HepG2 (cell line): ENCODE measurements around the gene TMEM44. TPM values are rescaled to one million over a fixed set of nuclear protein-coding genes. Genes with fewer than 3 reads are reported as not detected.

Experiments
- ARNTL ChIP-seq: sonication (generic); formaldehyde crosslinking; IDR thresholded peaks from 2 replicates; pipeline ENCODE4 v1.4.0; 2020; ENCODE audit warnings: mild to moderate bottlenecking, missing genetic modification reagents
- ASH2L ChIP-seq: fragments of 300-600, 200-600 bp; sonication (generic); IDR thresholded peaks from 2 replicates; pipeline ENCODE4 v1.7.0; 2017; ENCODE audit warnings: low read depth, mild to moderate bottlenecking, moderate library complexity, mixed read lengths, low read length; ENCODE audit not compliant: insufficient read length
- ATF7 ChIP-seq, 2 experiments: fragments of 450-650 bp in 1 of 2; sonication (generic) in 1 of 2; formaldehyde crosslinking in 1 of 2; IDR thresholded peaks; 2 replicates each; pipeline versions ENCODE4 v1.4.0 to v1.6.1; 2016 to 2020; ENCODE audit warnings: antibody characterized with exemption in 1 of 2, mild to moderate bottlenecking in 1 of 2, missing genetic modification reagents in 1 of 2
- BCL6 ChIP-seq: IDR thresholded peaks from 2 replicates; pipeline ENCODE4 v1.6.1; 2016; ENCODE audit warnings: missing genetic modification reagents, missing compliant biosample characterization
- DMAP1 ChIP-seq: IDR thresholded peaks from 2 replicates; pipeline ENCODE4 v1.6.1; 2016
- ELF4 ChIP-seq: sonication (generic); formaldehyde crosslinking; IDR thresholded peaks from 2 replicates; pipeline ENCODE4 v1.5.0; 2020; ENCODE audit warnings: missing genetic modification reagents, mild to moderate bottlenecking, moderate library complexity, borderline replicate concordance
- FOXM1 ChIP-seq: sonication (generic); formaldehyde crosslinking; IDR thresholded peaks from 2 replicates; pipeline ENCODE4 v1.5.0; 2020; ENCODE audit warnings: missing genetic modification reagents
- HDAC6 ChIP-seq: fragments of 200-600 bp; sonication (generic); IDR thresholded peaks from 2 replicates; pipeline ENCODE4 v1.7.0; 2017; ENCODE audit warnings: mild to moderate bottlenecking, antibody characterized with exemption, low read length, low read depth
- KLF11 ChIP-seq: IDR thresholded peaks from 2 replicates; pipeline ENCODE4 v1.6.1; 2016; ENCODE audit warnings: missing compliant biosample characterization
- MAZ ChIP-seq, 2 experiments: sonication (generic) in 1 of 2; formaldehyde crosslinking in 1 of 2; IDR thresholded peaks; 2 replicates each; pipeline versions ENCODE4 v1.5.0 to v1.6.1; 2012 to 2020; ENCODE audit warnings: low read depth in 2 of 2, mild to moderate bottlenecking in 2 of 2, borderline replicate concordance in 1 of 2, improper control_type of control experiment in 1 of 2, low read length in 1 of 2, missing genetic modification reagents in 1 of 2, moderate library complexity in 1 of 2
- MBD4 ChIP-seq: IDR thresholded peaks from 2 replicates; pipeline ENCODE4 v1.6.1; 2012; ENCODE audit warnings: low read length, inconsistent platforms, borderline replicate concordance
- MED1 ChIP-seq: sonication (generic); formaldehyde crosslinking; IDR thresholded peaks from 2 replicates; pipeline ENCODE4 v1.4.0; 2020; ENCODE audit warnings: missing genetic modification reagents
- NCOA1 ChIP-seq: sonication (generic); formaldehyde crosslinking; IDR thresholded peaks from 2 replicates; pipeline ENCODE4 v1.9.0; 2021; ENCODE audit warnings: missing genetic modification reagents
- PAF1 ChIP-seq: IDR thresholded peaks from 2 replicates; pipeline ENCODE4 v1.6.1; 2016; ENCODE audit warnings: missing genetic modification reagents, missing compliant biosample characterization
- PAXIP1 ChIP-seq: sonication (generic); formaldehyde crosslinking; conservative IDR thresholded peaks from 2 replicates; pipeline ENCODE4 v1.4.0; 2020; ENCODE audit warnings: mild to moderate bottlenecking, missing genetic modification reagents, moderate library complexity
- POGZ ChIP-seq: sonication (generic); formaldehyde crosslinking; IDR thresholded peaks from 2 replicates; pipeline ENCODE4 v1.4.0; 2020; ENCODE audit warnings: mild to moderate bottlenecking, missing genetic modification reagents
- SAP130 ChIP-seq: IDR thresholded peaks from 2 replicates; pipeline ENCODE4 v1.6.1; 2016; ENCODE audit warnings: low read depth
- SIN3B ChIP-seq: fragments of 150-350 bp; IDR thresholded peaks from 2 replicates; pipeline ENCODE4 v1.6.1; 2014; ENCODE audit warnings: low read length
- TBP ChIP-seq: sonication (generic); formaldehyde crosslinking; IDR thresholded peaks from 2 replicates; pipeline ENCODE4 v1.5.0; 2020; ENCODE audit warnings: missing genetic modification reagents
- TRIM24 ChIP-seq: sonication (generic); formaldehyde crosslinking; IDR thresholded peaks from 2 replicates; pipeline ENCODE4 v1.8.0; 2022; ENCODE audit warnings: mild to moderate bottlenecking, missing genetic modification reagents
- ZGPAT ChIP-seq: IDR thresholded peaks from 2 replicates; pipeline ENCODE4 v1.6.1; 2016; ENCODE audit warnings: mild to moderate bottlenecking
- ZNF230 ChIP-seq: sonication (generic); formaldehyde crosslinking; IDR thresholded peaks from 2 replicates; pipeline ENCODE4 v1.4.0; 2020; ENCODE audit warnings: mild to moderate bottlenecking, missing genetic modification reagents
- ZNF343 ChIP-seq: sonication (generic); formaldehyde crosslinking; IDR thresholded peaks from 2 replicates; pipeline ENCODE4 v1.4.0; 2020; ENCODE audit warnings: mild to moderate bottlenecking, missing genetic modification reagents
- ZNF672 ChIP-seq: sonication (generic); formaldehyde crosslinking; IDR thresholded peaks from 2 replicates; pipeline ENCODE4 v1.8.1; 2022; ENCODE audit warnings: missing genetic modification reagents
- ZNF772 ChIP-seq: sonication (generic); formaldehyde crosslinking; IDR thresholded peaks from 2 replicates; pipeline ENCODE4 v1.5.0; 2020; ENCODE audit warnings: mild to moderate bottlenecking, missing genetic modification reagents
- polyA plus RNA-seq, 8 experiments: library from polyadenylated mRNA; depleted of rRNA in 3 of 8; stranded (reverse) in 7 of 8; unstranded in 1 of 8; fragments of >200 nt; fragmentation: Illumina TruSeq in 4 of 8; extraction: Trizol in 4 of 8; gene quantifications; 2 replicates each; pipeline versions ENCODE4 v1.2.1 to v1.2.3, GENCODE V29; 2011 to 2016; ENCODE audit warnings: low read depth in 4 of 8, missing spikeins in 1 of 8, mixed read lengths in 1 of 8; ENCODE audit not compliant: insufficient read depth in 1 of 8
- total RNA-seq, 5 experiments: library from RNA; depleted of rRNA; stranded (reverse); fragments of >200 nt; fragmentation: Illumina TruSeq; extraction: Trizol; gene quantifications; 2 replicates each; pipeline ENCODE4 v1.2.3, GENCODE V29; 2016; ENCODE audit warnings: low read depth in 1 of 5
- TF ChIP-seq, protein P1 (sequence below): sonication (generic); formaldehyde crosslinking; IDR thresholded peaks from 2 replicates; pipeline ENCODE4 v1.8.1; 2023; ENCODE audit warnings: mild to moderate bottlenecking, missing genetic modification reagents

The TMEM44 gene
- total and polyA plus RNA-seq, 2 of the 13 experiments (the other 11 are each of a cell fraction or from before 2014, with no cell fraction given) = 7.3 to 13.8 TPM

GRCh38 chr3:194633349-194634004, at the start of gene TMEM44 (continued):
- TF ChIP-seq, protein P1, sequence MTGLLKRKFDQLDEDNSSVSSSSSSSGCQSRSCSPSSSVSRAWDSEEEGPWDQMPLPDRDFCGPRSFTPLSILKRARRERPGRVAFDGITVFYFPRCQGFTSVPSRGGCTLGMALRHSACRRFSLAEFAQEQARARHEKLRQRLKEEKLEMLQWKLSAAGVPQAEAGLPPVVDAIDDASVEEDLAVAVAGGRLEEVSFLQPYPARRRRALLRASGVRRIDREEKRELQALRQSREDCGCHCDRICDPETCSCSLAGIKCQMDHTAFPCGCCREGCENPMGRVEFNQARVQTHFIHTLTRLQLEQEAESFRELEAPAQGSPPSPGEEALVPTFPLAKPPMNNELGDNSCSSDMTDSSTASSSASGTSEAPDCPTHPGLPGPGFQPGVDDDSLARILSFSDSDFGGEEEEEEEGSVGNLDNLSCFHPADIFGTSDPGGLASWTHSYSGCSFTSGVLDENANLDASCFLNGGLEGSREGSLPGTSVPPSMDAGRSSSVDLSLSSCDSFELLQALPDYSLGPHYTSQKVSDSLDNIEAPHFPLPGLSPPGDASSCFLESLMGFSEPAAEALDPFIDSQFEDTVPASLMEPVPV (CRISPR knock-in tag) = 0 out of 2 replicates have a peak, but pooled peaks have one; percentile 68
- TF ChIP-seq NCOA1 (no peak), ATF7 (IDR thresholded peaks at IDR 0.05) (no peak), ATF7 (CRISPR knock-in tag; IDR thresholded peaks at IDR 0.05) (no peak), MBD4 (no peak), ZNF672 (CRISPR knock-in tag) (no peak), ZGPAT (peak; percentile 79), SIN3B (no peak), ZNF343 (no peak), PAXIP1 (CRISPR knock-in tag) (peak; percentile 59), ZNF772 (CRISPR knock-in tag) (peak; percentile 50; the same call in 1 of the 2 replicates), FOXM1 (CRISPR knock-in tag) (no peak), TBP (CRISPR knock-in tag) (no peak), PAF1 (CRISPR knock-in tag) (no peak), ASH2L (peak; percentile 50), SAP130 (CRISPR knock-in tag) (peak; percentile 86), KLF11 (CRISPR knock-in tag) (no peak), MED1 (CRISPR knock-in tag) (peak; percentile 68), MAZ (IDR thresholded peaks at IDR 0.05; ENCODE audit: borderline replicate concordance, low read depth, low read length) (peak; percentile 74), MAZ (CRISPR knock-in tag; IDR thresholded peaks at IDR 0.05; ENCODE audit: low read depth) (peak; percentile 95), ZNF230 (CRISPR knock-in tag) (0 out of 2 replicates have a peak, but pooled peaks have one; percentile 24), HDAC6 (no peak), ELF4 (CRISPR knock-in tag) (no peak), POGZ (CRISPR knock-in tag) (peak; percentile 70), BCL6 (CRISPR knock-in tag) (peak; percentile 41; the same call in 1 of the 2 replicates), DMAP1 (CRISPR knock-in tag) (peak; percentile 65), TRIM24 (CRISPR knock-in tag) (no peak), ARNTL (CRISPR knock-in tag) (no peak; the same call in 1 of the 2 replicates)
